GM12874 (cell line): ENCODE results near the gene BLM.

Experiments
- CTCF ChIP-seq: IDR thresholded peaks from 2 replicates; pipeline ENCODE4 v1.5.1; 2011; ENCODE audit warnings: low read depth, mild to moderate bottlenecking, control low read depth, low read length, moderate library complexity; ENCODE audit not compliant: insufficient read depth

Gene BLM

GRCh38 chr15:90701880-90702630 is 15.1 kb upstream of the BLM start:
- TF ChIP-seq CTCF: no peak

DNA sequence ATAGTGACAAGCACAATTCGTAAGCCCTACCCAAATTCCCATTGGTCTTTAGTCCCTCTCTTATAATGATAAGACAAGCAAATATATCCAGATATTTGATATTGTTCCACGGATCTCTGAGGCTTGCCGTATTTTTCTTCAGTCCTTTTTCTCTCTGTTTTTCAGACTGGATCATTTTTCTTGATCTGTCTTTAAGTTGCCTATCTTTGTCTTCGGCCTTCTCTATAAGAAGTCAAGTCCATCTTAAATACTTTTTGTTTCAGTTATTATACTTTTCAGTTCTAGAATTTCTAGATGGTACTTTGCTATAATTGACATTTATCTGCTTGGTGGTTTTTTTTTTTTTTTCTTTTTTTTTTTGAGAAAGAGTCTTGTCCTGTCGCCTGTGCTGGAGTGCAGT is 13.7 kb upstream of the BLM start:
- no peak for TF ChIP-seq CTCF

DNA sequence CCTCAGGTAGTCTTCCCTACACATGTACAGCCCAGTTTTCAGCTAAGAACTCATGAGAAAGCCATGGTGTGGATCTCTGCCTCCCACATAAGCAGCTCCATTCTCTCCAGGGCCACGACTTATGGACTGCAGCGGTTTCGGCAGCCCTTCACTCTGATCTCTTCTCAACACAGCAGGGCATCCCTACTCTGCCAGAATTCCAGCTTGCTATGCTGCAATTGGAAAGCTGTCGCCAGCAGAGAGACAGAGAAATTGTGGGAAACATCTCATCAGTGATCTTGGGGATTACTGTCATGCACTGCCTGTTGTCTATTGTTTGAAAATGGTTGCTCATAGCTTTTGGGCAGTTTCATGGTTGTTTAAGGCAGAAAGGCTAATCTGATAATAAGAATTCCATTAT is 11.9 kb upstream of the BLM start:
- no peak for TF ChIP-seq CTCF

DNA sequence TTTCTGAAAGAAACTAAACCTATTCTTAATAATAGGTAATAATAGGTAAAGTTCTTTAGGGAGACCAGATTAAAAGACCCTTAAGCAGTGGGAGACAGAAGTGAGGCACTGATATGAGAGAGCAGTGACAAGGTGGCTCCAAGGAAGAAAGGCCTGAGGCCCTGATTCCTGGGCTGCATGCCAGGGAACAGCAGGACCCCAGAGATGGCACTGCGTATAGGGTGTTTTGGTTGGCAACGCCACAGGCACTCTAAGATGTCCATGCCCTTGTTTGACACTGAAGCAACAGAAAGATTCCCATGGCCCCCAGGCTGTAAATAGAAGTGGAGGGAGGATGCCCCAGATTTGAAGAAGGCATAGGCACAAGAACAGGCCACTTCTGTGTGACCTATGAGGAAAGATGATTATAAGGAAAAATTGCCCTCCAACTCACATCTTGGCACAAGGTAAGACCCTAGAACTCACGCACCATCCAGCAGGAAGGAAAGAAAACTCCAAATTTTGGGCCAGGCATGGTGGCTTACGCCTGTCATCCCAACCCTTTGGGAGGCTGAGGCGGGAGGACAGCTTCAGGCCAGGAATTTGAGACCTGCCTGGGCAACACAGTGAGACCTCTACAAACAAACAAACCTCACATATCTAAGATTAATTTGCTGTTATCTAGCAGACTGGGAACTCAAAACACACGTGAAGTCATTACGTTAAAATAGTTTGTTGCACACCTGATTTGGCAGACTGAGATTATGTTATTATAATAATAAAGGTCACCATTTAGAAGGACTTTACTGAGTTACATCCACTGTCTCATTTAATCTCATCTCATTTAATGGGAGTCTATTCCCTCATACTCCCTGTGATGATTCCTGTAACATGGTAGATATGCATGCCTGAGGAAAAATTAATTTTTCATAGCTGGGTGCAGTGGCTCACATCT is 10.5 kb upstream of the BLM start:
- TF ChIP-seq CTCF: no peak

DNA sequence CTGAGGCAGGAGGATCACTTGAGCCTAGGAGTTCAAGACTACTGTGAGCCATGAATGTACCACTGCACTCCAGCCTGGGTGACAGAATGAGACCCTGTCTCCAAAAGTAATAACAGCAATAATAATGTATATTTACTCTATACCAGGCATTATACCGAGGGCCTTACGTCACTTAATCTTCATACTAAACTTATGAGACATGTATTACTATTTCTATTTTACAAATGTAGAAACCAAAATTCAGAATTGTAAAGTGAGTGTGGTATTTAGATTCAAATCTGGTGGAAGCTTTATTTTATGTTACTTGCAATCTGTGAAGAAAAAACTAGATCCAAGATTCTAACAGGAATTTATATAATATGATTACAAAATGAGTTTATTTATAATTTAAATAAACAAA is 9.7 kb upstream of the BLM start:
- TF ChIP-seq CTCF: no peak

DNA sequence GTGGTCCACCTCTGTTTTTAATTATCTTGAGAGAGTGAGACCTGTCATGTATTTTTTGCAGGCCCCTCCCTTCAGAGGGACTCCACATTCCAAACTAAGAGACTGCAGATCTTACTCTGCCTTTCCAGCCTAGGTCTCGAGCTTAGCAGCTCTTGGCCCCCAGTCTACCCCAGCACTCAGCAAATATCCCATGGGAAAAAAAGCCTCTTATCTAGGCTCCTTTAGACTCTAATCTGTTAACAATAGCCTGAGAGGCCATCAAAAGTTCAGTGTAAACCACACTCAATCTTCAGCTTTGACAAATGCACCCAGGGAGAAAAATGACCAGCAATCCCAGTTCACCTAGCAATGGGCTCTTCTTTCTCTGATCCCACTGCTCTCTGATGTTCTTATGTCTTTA is 8.6 kb upstream of the BLM start:
- no peak for TF ChIP-seq CTCF

GRCh38 chr15:90709278-90709677 is 7.9 kb upstream of the BLM start:
- TF ChIP-seq CTCF: no peak
